ENCODE data around the gene BMERB1. TPM values are rescaled to one million over a fixed set of nuclear protein-coding genes. Genes with fewer than 3 reads are reported as not detected.

BMERB1 gene
- total RNA-seq, 4 donors from 2014 or later, result 7.4 to 20.4 (median 10.6) TPM

DNA sequence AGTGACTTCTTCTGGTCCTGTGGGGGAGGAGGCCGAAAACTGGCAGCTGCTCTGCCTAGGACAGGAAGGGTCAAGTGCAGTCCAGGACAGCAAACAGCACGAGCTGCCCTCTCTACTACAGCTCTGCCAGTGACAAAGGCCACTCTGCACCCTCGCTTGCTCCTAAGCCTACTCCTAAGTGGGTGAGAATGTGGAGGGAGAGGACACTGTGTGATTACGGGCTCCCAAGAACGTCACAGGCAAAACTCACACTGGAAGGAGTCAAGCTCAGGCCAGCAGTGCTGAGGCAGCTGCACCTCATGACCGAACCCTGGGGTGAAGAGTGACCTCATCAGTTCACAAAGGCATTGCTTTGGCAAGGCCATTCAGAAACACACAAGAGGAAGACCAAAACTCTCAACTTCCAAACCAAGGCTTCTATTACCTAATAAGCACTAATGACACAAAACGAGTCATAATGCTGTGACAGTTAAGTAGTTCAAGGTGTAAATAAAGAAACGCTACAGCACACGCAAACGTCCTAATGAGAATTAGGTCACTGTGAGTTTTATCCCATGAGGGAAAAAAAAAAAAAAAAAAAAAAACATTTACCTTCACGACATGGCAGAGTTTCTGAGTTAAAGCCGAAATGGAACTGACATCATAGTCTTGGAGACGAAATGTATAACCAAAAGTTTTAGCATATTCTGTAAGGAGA, 173.5 kb downstream of the BMERB1 start:
- DNase-seq (ENCODE audit: low spot score in 2 of 2), result no peak
- no peak for TF ChIP-seq POLR2A (IDR thresholded peaks at IDR 0.05)
- TF ChIP-seq, protein P1, sequence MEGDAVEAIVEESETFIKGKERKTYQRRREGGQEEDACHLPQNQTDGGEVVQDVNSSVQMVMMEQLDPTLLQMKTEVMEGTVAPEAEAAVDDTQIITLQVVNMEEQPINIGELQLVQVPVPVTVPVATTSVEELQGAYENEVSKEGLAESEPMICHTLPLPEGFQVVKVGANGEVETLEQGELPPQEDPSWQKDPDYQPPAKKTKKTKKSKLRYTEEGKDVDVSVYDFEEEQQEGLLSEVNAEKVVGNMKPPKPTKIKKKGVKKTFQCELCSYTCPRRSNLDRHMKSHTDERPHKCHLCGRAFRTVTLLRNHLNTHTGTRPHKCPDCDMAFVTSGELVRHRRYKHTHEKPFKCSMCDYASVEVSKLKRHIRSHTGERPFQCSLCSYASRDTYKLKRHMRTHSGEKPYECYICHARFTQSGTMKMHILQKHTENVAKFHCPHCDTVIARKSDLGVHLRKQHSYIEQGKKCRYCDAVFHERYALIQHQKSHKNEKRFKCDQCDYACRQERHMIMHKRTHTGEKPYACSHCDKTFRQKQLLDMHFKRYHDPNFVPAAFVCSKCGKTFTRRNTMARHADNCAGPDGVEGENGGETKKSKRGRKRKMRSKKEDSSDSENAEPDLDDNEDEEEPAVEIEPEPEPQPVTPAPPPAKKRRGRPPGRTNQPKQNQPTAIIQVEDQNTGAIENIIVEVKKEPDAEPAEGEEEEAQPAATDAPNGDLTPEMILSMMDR (IDR thresholded peaks at IDR 0.05), result no peak
- intact Hi-C loops (cut with DNase I; ENCODE audit: low total_unique reads), result no loop called here
- 78 to 85% methylated on average over 13 of the region's 13 CpGs for WGBS, 2 donors
- no peak overlapping the region for H3K4me3 ChIP-seq (ENCODE audit: low read depth, poor library complexity, severe bottlenecking)

DNA sequence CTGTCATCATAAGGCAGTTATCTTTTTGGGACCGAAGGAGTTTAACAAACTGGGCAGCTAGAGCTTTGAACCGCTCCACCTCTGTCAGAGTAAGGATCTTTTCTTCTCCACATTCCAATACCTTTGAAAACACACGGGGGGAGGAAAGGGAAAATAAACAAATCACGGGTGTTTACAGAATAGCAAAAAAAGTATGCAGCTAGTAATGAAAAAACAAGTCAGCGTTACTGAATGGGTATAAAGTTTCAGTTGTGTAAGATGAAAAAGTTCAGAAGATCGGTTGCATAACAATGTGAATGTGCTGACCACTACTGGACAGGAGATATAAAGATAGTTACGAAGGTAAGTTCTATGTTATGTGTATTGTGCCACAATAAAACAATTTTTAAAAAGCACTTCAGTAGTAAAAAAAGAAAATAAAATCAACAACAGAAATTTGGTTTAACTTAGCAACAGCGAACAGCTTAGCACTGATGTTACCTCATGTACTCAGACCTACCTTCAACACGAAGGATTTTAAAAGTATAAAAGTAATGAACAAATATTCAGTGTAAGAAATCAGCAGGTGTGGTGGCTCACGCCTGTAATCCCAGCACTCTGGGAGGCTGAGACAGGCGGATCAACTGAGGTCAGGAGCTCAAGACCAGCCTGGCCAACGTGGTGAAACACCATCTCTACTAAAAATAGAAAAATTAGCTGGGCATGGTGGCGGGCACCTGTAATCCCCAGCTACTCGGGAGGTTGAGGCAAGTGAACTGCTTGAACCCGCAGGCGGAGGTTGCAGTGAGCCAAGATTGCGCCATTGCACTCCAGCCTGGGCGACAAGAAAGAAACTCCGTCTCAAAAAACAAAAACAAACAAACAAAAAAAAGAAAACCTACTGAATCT, 174.3 kb downstream of the BMERB1 start:
- no peak for DNase-seq (ENCODE audit: low spot score in 2 of 2)
- TF ChIP-seq, protein P1 (IDR thresholded peaks at IDR 0.05), result no peak
- no peak for TF ChIP-seq POLR2A (IDR thresholded peaks at IDR 0.05)
- intact Hi-C loops (cut with DNase I; ENCODE audit: low total_unique reads), result no loop called here
- WGBS, 2 donors, result 91 to 92% methylated on average over 19 of the region's 19 CpGs
- H3K4me3 ChIP-seq (ENCODE audit: low read depth, poor library complexity, severe bottlenecking), result no peak overlapping the region

DNA sequence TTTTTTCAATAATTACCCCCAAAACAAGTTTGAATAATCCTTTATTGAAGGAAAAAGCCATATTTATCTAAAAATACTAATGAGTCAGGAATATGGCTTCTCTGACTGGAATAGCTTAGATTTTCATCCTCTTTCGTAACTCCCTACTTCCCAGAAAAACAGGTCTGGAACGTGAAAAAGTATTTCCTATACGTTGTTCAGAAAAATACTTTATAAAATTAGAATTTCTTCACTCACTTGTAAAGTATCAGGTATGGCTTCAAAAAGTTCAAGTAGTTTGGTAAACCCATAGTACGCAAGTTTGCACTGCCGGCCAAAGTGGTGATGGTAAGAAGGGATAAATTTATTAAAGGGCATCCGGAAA, 174.9 kb downstream of the BMERB1 start:
- TF ChIP-seq POLR2A (IDR thresholded peaks at IDR 0.05), result no peak
- TF ChIP-seq, protein P1 (IDR thresholded peaks at IDR 0.05), result no peak
- 93% methylated on average over 6 of the region's 6 CpGs for whole genome bisulfite sequencing, 2 donors

DNA sequence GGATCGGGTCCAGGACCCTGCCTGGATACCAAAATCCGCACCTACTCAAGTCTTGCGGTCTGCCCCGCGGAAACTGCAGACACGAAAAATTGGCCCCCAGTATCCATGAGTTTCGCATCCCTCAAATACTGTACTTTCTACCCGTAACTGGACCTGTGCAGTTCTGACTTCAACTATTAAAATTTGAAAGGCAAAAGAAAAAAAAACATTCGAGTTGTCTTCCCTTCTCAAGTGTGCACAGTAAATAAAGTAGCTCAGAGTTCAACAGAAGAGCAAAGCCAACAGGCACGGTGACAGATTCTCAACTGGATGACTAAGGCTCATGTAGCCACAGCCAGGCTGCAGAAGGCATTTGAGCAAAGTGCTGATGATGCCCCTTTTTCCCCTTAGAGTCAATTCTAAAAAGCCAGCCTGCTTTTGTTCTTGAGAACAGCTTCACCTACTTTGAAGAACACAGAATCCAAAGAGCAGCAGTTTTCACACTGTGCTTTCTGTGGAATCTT, 176.0 kb downstream of the BMERB1 start:
- WGBS, 2 donors, result 90 to 94% methylated on average over 10 of the region's 10 CpGs
- no peak for DNase-seq (ENCODE audit: low spot score in 2 of 2)
- intact Hi-C loops (cut with DNase I; ENCODE audit: low total_unique reads), result no loop called here
- H3K4me3 ChIP-seq (ENCODE audit: low read depth, poor library complexity, severe bottlenecking), result no peak overlapping the region
- TF ChIP-seq POLR2A (IDR thresholded peaks at IDR 0.05), result no peak
- TF ChIP-seq, protein P1 (IDR thresholded peaks at IDR 0.05), result no peak

More for the DNA sequence above, 174.9 kb downstream of the BMERB1 start:
- intact Hi-C loops (cut with DNase I; ENCODE audit: low total_unique reads), result no loop called here
- H3K4me3 ChIP-seq (ENCODE audit: low read depth, poor library complexity, severe bottlenecking), result no peak overlapping the region
- no peak for DNase-seq (ENCODE audit: low spot score in 2 of 2)

DNA sequence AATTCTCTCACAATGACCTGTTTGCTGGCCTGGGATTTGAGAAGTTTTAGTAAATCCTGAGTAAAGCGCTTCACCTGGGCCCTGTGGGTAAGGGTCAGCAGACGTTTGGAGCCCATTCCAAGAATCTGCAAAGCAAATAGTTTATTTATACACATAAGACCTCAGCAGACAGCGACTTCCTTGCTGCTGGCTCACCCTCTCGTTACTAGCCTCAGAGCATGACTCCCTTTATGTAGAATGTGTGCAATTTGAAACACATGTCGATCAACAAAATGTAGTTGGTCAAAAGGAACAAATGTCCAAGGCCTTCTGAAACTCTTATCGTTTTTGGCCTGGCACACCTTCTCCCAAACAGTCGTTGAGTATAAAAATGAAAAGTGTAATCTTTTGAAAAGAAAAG, 177.2 kb downstream of the BMERB1 start:
- 81 to 92% methylated on average over 7 of the region's 7 CpGs for WGBS, 2 donors
- H3K4me3 ChIP-seq (ENCODE audit: low read depth, poor library complexity, severe bottlenecking), result no peak overlapping the region
- intact Hi-C loops (cut with DNase I; ENCODE audit: low total_unique reads), result no loop called here

More for the DNA sequence above, 177.2 kb downstream of the BMERB1 start:
- no peak for DNase-seq (ENCODE audit: low spot score in 2 of 2)
- TF ChIP-seq POLR2A (IDR thresholded peaks at IDR 0.05), result no peak
- TF ChIP-seq, protein P1 (IDR thresholded peaks at IDR 0.05), result no peak
